ENCODE results near the gene CACFD1.

Gene CACFD1

GRCh38 chr9:133512253-133513213 is 52.8 kb downstream of the CACFD1 start:
- H3K27ac ChIP-seq, result no peak overlapping the region

GRCh38 chr9:133513214-133514100 is 53.7 kb downstream of the CACFD1 start:
- TF ChIP-seq CTCF (IDR thresholded peaks at IDR 0.05) (no peak), ZFX (IDR thresholded peaks at IDR 0.05; ENCODE audit: borderline replicate concordance) (no peak)
- H3K27ac ChIP-seq, result no peak overlapping the region

More at GRCh38 chr9:133512253-133513213, 52.8 kb downstream of the CACFD1 start:
- TF ChIP-seq ZFX (IDR thresholded peaks at IDR 0.05; ENCODE audit: borderline replicate concordance) (no peak), CTCF (IDR thresholded peaks at IDR 0.05) (no peak)

GRCh38 chr9:133514460-133515239 is 54.9 kb downstream of the CACFD1 start:
- TF ChIP-seq ZFX (IDR thresholded peaks at IDR 0.05; ENCODE audit: borderline replicate concordance) (no peak), CTCF (IDR thresholded peaks at IDR 0.05) (no peak)
- no peak overlapping the region for H3K27ac ChIP-seq

GRCh38 chr9:133515240-133515610 is 55.4 kb downstream of the CACFD1 start:
- TF ChIP-seq CTCF (IDR thresholded peaks at IDR 0.05) (no peak), ZFX (IDR thresholded peaks at IDR 0.05; ENCODE audit: borderline replicate concordance) (no peak)
- H3K27ac ChIP-seq, result no peak overlapping the region

GRCh38 chr9:133515615-133516255 is 56.0 kb downstream of the CACFD1 start:
- no peak overlapping the region for H3K27ac ChIP-seq

More at GRCh38 chr9:133515615-133516255, 56.0 kb downstream of the CACFD1 start:
- TF ChIP-seq ZFX (IDR thresholded peaks at IDR 0.05; ENCODE audit: borderline replicate concordance) (no peak), CTCF (IDR thresholded peaks at IDR 0.05) (no peak)
